Measurements from ENCODE around the gene CALML5.

The CALML5 gene

DNA sequence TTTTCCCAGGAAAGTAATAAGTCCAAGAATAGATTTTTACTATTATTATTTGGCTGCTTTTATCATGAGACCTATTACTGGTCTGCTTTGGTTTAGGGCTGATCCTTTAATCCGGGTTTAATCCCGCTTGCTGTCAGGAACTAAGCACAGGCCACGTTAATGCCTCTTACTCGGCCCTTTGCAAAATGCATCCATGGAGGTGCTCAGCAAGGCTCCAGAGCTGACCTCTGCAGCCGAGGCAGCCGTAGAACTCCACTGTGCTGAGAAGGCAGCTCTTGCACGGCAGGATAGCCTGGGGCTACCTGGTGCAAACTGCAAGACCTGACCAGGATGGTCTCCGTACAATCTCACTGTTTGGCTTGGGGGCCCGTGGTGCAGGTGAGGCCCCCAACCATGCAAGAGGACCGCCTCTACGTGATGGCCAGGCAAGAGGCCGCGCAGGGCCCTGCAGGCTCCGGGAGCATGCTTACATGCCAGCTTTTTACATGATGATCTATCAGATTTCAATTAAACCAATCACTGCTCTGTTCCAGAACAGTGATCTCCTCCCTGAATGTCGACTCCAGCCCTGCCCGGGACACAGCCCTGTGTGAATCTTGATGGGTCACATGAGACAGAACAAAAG, 15.0 kb upstream of the CALML5 start:
- DNase-seq = peak; percentile 67

GRCh38 chr10:5512881-5513612, 13.7 kb upstream of the CALML5 start:
- no peak for DNase-seq

- no peak for DNase-seq
Observed at GRCh38 chr10:5512331-5512730, 13.0 kb upstream of the CALML5 start.

DNA sequence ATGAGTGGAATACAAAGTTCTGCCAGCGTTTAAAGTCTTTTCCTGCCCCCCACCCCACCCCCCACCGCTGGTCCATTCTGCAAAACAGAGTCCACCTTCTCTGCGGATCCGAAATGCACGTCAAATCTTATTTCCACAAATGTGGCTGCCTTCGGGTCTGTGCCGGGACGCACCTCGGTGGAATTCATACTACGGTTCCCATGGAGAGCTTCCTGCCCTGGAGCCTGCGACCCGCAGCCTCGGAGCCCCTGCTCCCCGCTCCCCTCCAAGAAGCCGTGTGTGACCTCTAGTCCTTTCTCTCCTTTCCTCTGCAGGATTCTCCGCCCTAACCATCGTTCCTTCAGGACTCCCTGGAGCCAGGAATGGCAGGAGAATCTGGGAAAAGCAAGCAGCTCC, 12.5 kb upstream of the CALML5 start:
- DNase-seq = no peak

DNA sequence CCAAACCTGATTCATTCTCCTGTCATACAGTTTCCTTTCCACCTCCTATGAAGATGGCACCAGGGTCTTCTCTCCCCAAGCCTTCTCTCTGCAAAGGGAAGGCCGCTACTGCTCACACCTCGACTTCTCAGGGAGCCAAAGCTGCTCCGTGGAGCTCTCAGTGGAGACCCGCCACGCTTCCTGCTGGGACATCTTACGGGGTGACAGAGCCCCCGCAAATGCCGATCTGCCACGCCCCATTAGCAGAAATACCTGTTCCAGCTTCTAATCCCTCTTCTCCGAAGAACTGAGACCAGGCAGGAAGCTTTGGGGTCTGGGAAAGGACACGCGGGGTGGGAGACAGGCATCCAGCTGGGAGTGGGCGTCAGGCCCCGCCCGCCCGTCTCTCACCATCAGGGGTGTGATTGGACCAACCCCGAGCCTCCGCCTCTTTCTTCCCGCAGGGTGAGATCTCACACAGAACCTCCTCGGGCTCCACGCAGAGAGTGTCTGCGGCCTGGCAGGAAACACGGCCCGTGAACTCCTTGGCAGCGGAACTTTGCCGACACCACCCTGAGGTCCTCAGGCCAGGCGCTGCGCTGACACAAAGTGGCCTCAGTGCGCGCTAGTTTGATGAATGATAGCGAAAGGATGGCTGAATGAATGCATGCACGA, 12.0 kb upstream of the CALML5 start:
- DNase-seq = no peak

GRCh38 chr10:5510281-5511072, 11.1 kb upstream of the CALML5 start:
- no peak for DNase-seq

GRCh38 chr10:5509691-5510090, 10.3 kb upstream of the CALML5 start:
- no peak for DNase-seq

DNA sequence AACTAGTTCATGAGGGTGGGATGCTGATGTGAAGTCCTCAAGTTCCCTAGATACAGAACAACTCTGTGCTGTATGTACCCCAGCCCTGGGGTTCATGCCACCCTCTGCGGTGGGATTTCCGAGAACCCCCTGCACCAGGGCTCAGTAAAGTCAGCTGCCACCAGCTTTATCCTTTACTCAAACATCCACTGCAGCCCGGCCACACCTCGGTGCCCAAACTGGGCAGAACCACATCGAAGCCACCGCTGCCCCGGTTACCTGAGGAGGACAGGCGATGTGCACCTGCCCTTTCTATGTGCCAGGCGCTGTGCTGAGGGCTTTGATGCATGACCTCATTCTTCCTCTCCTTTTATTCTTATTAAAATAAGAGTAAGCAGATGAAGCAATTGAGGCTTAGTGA, 9.9 kb upstream of the CALML5 start:
- no peak for DNase-seq

- DNase-seq = no peak
Observed at GRCh38 chr10:5508786-5509185, 9.4 kb upstream of the CALML5 start.

DNA sequence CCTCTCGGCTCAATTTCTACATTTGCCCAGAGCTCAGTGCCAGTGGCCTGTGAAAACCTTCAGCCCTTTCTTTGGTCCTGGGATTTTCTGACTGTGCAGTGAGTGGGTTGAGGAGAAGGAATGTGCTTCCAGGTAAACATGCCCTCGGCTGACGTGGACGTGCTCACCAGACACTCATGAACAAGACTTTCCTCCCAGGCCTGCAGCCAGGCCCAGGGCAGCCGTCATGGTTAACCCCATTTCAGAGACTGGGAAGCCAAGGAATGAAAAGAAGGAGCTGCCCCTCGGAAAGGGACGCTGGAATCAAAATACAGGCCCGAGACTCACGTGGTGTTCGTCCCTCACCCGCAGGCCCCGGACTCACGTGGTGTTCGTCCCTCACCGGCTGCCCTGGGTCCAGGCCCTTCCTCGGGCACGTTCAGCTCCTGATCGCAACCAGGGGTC, 8.8 kb upstream of the CALML5 start:
- DNase-seq = no peak

GRCh38 chr10:5507649-5508131, 8.3 kb upstream of the CALML5 start:
- DNase-seq = no peak

GRCh38 chr10:5506751-5507648, 7.6 kb upstream of the CALML5 start:
- no peak for DNase-seq

DNA sequence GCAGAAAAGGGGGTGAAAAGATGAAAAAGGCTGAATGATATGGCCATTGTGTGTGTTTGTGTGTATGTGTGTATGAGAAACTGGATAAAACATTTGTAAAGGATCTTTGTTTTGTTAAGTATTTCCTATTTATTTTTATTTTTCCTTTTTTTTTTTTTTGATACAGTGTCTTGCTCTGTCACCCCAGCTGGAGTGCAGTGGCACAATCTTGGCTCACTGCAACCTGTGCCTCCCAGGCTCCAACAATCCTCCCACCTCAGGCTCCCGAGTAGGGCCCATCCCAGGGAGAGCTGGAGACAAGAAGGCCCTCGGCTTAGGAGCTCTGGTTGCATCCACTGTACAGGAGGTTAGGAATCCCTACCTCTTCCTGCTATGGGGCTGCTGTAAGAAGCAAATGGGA, 6.9 kb upstream of the CALML5 start:
- no peak for DNase-seq

DNA sequence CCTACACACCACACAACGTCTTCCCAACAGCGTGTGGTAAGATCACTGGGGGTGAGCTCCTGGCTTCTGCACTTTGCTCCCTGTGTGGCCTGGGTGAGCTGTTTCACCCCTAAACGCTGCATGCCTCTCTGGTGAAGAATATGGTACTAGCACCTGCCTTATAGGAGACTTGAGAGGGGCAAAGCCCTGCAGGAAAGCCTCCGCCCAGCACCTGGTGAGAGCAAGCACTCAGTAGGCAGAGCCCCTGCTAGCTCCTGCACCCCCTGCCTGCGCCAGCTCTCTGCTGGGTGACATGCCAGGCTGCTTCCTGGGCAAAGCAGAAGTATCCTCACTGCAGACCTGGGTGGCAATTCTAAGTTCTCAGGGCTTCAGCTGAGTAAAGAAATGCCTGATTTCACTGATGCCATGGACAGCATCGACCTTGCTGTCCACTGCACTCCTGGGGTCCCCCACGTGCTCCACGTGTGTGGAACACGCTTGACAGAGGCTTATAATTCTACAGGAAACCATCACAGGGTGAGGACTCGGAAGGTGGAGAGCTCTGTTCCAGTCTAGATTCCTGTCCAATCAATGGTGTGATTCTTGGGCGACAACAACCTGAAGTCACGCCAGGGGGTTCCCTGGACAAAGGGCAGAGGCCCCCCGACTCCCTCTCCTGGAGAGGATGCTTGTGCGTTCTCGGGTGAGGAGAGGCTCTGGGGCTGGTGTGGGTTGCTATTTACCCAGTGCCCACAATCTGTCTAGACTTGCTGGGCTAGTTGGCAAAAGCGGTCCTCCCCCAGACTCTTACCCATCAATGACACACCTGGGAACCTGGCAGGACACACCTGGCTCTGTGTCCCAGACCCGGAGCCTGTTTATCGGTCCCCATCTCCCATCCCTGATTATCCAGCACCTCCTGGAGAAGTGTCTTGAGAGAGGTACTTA, 5.0 kb upstream of the CALML5 start:
- DNase-seq = no peak

DNA sequence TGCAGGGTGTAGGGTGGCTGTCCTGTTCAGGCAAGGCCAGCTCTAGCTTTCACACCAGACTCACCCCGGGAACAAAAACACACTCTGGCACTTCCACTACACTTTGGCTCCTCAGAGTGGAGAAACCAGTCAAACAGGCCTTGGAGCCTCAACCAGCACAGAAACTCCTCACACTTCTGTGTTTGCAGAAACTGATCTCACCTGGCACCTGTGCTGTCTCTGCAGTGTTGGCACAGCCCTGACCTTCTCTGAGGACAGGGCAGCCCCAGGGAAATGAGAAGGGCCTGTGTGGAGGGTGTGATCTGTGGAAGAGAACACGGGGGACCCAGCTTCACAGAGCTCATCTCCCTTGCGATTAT, 4.1 kb upstream of the CALML5 start:
- DNase-seq = peak; percentile 78

DNA sequence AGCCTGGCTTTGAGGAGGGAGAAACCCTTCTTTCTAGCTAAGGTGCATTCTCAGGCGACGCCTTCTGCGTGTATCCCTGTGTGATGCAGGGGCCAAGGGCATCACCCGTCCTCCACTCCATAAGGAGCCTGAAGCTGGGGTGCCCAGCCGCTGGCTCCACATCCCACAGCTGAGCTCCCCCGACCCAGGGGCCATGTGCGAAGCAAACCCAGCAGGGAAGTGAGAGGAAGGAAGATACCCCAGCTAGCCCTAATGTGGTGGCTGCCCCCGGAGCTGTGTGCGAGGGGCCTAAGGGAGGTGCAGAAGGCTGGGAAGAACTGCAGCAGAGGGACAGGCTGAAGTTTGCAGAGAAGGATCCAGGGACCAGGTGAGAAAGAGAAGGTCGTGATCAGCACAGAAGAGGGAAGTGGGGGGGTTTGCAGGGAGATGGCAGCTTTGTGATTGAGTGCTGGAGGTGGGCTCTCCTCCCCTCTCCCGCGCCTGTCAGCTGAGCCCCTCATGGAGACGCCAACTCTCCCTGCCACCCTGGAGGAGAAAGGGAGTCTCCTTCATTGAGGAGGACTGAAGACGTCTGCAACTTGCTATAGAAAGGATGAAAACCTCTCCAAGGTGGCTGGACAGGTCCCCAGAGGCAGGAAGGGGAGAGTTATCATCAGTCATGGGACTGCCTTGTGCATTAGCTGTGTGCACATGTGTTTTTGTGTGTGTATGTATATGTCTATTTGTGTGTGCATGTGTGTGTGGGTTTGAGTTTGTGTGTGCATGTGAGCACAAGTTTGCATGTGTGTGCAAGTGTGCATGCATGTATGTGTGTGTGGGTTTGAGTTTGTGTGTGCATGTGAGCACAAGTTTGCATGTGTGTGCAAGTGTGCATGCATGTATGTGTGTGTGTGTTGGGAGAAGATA, 3.5 kb upstream of the CALML5 start:
- DNase-seq = no peak

DNA sequence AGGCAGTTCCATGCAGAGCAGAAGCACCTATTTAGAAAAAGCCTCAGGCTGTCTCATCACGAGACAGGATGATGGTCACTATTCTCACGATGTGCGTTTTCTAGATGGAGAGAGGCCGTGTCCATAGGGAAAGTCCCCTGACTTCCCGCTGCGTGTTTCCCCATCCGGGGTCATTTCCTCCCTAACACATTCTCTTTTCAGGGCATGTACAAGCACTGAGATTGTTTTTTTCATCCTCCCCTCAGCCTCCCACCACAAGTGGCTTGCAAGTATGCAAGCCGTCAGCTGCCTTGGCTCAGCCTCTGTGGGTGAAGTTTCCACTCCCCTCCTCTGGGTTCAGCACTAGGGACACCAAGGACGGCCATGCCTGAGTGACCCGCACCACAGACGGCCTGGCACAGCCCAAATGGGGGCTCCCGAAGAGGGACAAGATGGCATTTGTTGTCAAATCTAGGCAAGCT, 2.7 kb upstream of the CALML5 start:
- no peak for DNase-seq

DNA sequence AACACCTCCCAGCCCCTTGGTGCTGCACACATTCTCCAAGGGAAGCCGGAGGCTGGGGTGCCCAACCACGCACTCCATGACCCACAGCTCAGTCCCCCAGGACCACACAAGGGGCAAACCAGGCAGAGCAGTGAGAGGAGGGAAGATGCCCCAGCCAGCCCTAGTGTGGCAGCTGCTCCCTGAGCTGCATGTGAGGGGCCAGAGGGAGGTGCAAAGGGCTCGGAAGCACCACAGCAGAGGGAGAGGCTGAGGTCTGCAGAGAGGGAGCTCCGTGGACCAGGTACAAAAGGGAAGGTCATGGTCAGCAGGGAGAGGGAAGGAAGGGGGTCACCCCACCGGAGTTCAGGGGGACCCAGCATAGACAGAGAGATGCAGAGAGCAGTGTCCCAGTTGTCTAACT, 1.5 kb upstream of the CALML5 start:
- peak; percentile 48 for DNase-seq

DNA sequence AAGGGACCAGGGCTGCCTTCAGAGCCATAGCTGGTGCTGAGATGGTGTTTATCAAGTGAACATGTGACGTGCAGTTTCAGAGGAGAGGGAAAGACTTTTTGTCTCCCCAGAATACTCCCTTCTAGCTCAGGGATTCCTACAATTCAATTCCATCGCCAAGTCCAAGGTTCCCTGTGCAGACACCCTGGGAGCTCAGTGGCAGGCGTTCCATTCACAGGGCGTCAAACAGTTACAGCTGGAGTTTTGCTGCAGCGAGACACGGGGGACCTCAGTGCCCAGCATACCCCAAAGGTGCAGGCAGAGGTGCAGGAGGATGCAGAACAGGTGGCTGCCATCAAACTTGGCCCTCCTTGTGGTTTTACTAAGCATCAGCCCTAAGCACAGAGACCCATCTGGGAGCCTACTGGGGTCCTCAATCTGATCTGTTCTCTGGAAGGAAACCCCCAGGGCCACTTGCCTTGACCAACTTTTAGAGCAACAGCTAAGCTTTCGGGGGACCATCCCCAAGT, 846 bp upstream of the CALML5 start:
- DNase-seq = peak; percentile 22

Data from islet precursor cell (in vitro differentiated cells).